Forelimb muscle (tissue), 1 donor: Measurements from ENCODE around the gene LMO4. TPM values are rescaled to one million over a fixed set of nuclear protein-coding genes. Genes with fewer than 3 reads are reported as not detected.

Experiments used
- DNase-seq: peaks from one replicate; pipeline ENCODE4 v3.0.0-alpha.2; 2013; ENCODE audit warnings: low read depth
- polyA plus RNA-seq: library from polyadenylated mRNA; unstranded; fragments of 120-200 nt; gene quantifications from one replicate; pipeline ENCODE4 v1.2.1, GENCODE V29; 2013; ENCODE audit not compliant: insufficient read length

The LMO4 gene
- polyA plus RNA-seq, 1 donor: 46.6 TPM

DNA sequence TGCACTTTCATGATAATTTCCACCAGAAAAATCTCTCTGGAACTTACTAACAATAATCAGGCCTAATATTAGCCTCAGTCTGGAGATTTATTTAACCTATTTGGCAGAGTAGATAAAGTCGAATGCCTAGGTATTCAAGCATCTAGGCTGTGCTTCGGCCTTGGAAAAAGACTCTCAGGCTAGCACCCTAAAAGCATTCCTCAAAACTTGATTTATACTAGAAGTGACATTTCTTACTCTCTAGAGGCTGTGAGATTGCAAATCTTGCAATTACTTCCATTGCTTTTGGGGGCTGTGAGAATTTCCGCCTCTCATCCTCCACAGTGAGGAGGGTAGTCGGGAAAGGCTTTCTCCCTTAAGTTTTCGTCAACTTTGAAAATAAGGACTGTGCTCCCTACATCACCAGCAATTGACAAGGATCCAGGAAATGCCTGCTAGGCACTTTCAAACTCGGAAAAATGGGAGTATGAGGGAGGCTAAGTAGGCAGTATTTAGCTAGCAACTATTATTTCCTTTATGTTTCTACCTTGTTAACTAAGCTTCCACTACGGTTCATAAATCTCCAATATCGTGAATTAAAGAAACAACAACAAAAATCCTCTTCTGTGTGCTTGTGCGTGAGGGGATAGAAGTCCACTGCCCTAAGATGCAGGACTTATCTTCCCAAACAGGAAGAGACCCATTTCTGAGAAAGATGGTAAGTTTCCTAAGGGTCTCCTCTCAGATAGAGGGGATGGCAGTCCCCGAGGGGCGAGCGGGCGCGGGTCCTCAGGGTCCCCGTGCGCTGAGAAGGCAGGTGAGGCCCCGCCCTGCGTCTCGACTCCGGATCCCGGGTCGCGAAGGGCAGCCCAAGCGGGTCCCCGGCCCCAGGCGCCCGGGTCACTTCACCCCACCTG, 1.1 kb upstream of the LMO4 start:
- no peak for DNase-seq

DNA sequence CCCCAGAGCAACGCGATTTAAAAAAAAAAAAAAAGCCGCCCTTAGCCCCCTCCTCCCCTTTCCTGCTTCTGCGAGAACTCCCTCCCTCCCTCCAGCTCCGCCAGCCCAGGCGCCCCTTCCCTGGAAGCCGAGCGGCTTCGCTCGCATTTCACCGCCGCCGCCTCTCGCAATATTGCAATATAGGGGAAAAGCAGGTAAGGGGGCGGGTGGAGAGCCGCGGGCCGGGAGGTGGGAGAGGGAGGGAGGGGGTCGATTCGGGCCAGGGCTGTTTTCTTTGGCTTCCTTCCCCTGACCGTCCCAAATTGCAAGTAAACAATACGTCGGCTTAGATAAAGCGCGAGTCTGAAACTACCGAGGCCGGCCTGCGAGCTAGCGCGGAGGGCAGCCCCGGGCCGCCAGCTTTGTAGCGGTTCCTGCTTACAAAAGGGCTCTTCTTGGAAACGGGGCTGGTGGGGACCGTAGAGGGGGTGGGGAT, 408 bp downstream of the LMO4 start:
- DNase-seq: no peak

DNA sequence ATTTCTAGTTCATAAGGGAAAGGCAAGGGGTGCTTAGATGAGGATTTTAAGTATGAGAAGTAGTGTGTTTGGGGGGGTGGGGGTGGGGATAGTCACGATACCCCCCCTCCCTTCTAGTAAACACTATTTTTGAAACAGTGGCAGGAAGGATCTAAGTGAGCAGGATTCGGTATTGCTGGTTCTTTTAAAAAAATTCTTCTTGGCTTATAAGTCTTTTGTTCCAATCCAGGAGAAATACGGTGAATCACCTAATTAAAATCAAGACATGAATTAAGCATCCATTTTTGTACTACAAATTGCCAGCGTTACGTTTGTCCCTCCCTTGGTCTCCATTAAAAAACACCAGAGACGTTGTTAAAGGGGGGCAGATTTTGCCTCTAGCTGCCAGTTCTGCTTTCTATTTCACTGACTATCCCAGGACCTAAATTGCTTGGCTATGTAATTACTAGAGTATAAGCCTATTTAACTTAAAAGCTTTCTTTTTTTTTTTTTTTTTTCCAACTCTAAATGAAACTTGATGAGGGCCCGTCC, 911 bp downstream of the LMO4 start:
- no peak for DNase-seq

DNA sequence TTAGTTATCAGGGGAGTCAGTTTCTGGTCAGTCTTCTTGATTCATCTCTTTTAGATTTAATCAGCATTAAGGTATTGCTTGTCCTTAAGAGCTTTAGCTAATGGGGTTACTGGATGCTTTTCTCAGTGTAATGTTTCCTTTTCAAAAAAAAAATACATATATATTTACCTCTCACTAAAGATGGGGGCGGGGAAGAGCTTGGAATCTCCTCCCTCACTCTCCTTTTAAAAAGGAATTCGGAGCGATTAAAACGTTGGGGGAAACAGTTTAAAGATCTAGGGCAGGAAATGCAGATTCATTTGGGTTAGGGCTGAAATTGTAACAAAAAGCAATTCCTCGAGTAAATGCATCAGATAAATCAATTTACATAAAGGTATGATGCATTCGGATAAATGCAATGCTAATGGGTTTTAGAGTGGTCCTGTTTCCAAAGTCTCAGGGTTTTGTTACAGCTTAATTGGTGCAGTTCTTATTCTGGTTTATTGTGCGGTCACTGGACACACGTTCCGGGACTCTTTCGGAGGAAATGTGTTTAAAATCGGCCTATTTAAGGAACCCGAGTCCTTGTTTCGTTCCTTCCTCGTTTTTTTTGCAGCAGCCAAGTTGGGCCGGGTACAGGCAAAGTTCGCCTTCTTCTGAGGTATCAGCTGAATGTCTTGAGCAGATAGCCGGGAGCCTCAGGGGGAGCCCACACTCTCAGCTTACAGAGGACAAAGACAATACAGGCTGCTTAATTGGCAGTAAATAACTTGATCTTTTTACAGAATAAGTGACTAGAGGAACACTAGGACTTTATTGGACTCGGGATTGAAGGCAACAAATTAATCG, 1.6 kb downstream of the LMO4 start:
- no peak for DNase-seq

DNA sequence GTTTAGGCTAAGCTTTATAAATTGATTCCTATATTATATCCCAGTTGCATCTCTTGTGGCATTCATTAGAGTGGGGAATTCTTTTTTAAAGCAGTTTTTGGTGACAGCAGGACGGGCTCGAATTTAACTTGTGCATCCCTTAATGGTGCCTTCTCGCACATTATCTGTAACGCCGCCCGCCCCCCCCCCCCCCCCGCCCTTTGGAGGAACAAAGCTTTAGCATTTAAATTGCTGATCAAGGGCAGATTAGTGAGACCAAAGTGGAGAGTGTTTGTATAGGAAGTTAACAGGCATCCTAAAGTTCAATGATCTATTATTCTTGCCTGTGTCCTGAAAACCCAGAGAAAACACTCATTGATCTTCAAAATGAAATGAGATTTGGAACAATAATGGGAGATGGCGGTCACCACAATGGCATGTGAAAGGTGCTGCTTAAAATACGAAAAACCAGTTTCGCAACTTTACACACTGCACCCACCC, 2.2 kb downstream of the LMO4 start:
- DNase-seq: no peak

DNA sequence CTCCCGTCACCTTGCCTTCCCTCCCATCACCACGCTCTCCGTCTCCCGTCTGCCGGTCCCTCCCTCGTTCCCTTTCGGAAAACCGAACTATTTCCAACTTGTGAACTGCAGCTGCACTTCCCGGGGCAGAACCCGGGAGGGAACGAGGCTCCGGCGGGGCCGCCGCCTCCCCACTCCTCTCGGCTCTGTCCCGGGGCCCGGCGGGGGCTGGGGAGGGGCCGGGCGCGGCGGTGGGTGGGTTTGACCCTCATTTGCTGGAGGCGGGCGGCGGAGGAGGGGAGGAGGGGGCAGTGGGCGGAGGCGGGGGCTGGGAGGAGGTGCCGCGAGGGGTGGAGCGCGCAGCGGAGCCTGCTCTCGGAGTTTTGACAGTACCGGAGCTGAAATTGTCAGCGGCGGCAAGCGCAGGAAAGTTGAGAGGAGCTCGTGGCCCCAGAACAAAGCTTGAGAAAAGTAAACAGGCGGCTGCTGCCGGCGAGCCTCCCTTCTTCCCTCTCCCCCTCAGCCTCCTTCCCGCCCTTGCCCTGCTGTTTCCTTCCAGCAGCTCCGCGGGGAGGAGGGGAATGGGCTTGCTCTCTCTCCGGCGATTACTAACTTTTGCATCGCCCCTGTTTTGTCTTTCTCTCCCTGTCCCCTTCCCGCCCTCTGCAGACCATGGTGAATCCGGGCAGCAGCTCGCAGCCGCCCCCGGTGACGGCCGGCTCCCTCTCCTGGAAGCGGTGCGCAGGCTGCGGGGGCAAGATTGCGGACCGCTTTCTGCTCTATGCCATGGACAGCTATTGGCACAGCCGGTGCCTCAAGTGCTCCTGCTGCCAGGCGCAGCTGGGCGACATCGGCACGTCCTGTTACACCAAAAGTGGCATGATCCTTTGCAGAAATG, 2.9 kb downstream of the LMO4 start:
- no peak for DNase-seq

DNA sequence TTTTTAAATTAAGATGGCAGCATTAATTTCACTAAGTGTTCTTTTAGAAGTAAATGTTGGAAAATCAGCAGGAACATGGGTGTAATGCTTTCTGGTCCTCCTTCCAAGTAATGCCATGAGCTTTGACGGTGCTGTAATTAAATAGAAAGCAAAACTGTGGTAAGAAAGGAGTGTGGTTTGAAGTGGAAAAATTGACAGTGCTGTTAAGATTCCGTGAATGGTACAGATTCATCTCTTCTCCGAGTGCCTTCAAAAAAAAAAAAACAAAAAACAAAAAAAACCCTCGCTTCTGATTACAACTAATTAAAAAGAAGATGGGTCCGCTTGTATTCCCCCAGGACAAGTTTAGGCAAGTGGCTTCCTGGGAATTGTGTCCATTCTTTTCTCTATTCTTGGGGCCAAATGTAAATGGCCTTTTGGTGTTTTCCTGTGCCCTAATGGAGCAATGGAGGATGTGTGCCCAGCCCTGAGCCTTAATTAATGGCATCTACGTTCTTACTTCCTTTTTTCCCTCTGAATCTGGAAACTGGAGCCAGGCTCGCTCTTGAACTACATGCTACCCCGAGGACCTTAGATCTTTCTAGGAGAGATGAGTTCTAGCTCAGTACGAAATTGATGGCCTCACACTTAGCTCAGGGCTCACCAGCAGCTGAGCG, 5.1 kb downstream of the LMO4 start:
- DNase-seq: no peak

DNA sequence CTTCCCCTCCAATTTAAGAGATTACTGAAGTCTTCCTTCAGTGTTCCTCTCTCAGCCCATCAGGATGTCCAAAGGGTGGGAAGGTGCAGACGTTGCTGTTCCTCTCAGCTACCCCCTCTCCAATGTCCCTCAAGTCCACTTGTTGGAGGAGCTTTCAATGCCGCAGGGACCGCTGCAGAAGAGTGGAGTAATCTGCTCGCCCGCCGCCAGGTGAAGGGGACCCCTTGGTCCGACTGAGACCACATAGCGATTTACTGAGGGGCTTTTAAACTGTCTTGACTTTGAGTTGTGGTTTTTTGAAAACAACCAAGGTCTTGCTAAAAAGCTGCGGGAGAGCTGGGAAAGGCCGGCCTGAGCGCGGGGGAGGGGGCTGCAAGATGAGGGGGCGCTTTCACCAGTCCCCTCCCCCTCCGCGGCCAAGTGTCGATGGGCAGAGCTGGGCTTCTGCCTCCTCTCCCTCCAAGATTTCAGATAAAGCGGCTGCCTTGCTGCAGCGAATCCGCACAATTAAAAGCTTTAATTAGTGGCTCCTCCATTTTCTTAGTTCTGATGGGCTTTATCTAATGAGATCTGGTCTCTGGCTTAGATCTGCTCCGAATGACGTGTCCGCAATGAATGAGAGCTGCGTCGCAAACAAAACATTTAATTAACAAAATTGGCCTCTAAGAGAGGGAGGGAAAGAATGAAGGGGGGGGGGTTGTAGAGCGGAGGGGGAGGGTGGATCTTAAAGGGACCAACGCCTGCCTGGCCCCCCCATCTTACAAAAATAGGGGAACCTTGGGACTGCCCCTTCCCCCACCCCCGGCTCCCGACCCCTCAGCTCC, 5.9 kb downstream of the LMO4 start:
- DNase-seq: no peak

DNA sequence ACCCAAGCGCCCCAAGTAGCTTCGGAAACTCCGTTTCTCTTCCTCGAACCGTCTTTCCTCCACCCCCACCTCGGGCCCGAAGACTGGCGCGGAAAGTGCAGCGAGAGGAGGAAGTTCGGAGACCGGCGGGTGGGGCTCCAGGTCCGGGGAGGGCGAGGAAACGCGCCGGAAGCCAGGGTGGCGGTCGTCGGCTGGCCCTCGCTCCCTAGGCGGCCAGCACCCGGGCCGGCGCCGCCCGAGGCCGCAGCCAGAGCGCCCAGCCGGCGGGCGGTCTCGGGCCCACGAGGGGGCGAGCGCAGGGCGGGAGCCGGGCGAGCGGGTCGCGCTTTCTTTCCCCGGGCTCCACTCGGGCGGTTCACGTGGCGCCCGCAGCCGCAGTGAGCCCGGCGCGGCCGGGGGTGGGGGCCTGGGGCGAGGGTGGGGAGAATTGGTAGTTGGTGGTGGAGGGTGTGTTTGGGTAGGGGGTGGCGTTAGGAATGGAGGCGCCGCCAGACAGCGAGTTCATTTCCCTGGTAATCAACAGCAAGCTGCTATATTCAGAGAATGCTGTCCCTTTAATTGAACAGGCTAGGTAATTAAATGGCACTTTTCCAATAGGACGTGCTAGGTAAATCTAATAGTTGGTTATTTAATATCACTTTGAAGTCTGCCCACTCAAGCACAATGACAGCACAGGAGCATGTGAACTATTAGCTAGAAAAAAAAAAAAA, 6.7 kb downstream of the LMO4 start:
- DNase-seq: no peak

DNA sequence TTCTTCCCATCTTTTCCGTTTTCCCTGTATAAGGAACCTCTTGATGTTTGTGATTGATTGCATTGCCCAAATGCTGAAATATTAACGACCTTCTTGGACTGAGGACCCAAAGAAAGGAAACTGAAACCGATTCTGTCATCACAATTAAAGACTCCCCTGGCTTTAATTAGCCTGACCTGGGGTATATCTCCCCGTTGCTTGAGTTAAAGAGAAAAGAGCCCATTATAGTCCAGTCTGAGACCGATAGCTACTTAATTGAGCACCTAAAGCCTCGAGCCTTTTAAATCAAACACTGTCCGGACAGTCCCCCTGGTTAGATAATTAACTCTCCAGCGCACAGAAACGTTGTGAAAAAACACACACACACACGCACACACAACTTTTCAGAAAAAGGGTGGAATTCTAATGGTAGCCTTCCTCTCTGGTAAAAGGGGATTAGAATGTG, 8.0 kb downstream of the LMO4 start:
- no peak for DNase-seq

DNA sequence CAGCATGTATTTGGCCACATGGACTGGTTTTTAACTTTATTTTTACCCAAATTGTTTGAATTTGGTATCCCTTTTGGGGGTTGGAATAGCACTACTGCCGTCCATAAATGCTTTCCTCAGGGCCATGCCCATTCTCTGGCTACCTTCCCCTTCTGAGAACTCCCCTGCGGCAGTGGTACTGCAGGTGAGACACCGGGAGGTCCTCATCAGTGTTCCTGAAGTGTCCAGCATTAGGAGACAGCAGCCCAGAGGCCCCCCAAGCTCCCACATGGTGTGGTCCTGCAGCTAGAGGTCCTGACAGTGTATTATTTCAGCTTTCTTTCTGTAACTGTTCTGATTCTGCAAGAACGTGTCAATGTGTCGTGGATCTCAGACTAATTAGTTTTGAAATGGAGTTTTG, 8.9 kb downstream of the LMO4 start:
- no peak for DNase-seq

DNA sequence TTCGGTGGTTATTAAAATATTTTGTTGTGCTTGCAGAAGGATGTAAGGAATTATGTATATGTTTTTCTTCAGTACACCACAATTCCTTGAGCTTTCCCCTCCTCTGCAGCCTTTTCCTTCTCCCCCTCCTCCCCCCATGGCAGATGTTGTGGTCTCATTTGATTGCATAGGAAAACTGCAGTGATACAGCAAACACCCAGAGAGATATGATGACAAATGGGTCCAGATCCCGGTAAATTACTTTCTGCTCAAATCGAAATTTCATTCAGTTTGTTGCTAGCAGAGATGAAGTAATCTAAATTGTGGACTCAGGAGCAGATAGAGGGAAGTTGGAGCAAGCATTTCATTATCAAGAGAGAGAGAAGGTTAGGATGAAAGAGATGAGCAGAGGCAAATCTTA, 9.9 kb downstream of the LMO4 start:
- DNase-seq: no peak

DNA sequence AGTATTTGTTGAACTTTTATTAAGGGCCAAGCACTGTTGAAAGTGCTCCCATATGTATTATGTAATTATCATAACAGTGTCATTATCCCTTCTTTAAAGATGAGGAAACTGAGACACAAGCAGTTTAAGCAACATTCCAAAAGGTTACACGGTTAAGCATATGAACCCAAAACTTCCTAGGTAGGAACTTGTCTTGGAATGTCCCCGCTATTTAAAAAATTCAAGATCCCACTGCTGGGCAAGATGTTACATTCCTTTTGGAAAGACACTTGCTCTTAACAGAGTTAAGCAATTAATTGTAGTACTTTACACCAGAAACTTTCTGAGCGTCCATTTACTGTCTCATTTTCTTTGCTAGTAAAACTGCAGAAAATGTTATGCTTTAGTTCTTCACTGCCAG, 15.6 kb downstream of the LMO4 start:
- no peak for DNase-seq

DNA sequence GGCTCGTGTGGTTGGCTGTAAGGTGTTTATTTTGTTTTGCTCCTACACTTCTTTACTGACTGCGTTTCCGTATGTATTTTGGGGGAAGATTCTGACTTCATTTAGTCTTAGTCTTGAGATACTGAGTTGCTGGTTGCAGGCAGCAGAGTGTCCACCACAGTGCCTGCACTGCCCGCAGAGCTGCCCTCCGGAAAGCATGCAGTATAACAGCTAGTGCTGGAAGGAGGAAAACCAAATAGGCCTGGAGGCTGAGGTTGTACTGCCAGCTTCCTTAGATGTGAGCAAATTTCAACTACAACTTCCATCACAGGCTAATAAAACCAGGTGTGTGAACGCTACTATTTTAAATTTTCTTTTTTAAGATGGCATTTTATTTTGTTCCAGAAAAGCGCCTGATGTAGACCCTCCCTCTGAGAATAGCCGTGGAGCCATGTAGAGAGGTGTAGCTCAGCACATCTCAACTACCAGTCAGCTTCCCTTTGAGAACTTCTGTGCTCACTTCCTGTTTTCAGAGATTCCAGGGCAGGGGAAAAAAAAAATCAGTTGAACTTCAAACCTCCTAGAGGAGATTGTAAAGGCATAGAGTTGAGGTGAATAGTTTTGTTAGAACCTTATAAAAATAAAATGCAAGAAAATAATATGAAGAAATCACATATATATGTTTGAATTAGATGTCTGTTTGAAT, 17.6 kb downstream of the LMO4 start:
- DNase-seq: no peak

DNA sequence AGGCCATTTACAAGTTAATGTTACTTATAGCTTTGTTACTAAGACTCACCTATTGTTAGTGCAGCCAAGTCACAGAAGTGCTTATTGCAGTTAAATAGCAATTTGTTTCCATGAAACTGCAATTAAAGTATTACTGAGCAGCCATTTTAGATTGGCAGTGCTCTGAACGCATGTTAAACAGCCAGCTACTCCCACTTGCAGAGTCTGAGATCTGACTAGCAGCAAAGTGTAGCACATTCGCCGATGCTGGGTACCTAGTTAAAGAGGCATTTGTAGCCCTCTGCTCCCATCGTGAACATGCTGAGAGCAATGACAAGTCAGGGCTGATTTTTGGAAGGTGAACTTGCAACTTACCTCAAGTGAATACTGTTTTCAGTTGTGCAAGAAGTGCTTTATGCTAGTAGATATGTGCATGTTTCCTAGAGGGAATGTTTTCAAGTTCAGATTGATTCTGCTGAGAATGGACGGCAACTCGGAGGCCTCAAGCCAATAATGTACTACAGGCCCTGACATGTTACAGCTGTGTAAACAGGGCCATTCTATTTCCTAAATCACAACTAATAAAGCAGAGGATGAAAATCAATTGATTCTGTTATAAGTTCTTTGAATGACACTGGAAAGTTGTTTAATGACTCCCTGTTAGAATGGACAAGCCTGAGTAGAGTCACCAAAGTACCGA, 19.8 kb downstream of the LMO4 start:
- DNase-seq: no peak

DNA sequence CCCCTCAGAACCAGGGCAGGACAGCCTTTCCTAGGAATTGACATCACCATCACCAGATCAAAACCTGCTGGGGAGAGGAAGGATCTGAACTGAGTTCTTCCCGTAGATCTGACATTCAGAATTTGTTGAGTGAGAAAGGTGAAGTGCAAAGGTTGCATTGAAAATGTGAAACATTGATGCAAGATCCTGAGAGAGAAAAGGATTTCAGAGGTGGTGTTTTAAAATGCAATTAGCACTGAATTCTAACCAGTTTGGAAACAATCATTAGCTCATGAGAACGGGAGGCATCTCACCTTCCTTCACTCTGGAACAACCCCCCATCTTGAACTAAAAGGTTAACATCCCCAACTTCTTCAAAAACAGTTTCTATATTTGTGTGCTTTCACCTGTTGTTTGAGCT, 20.4 kb downstream of the LMO4 start:
- DNase-seq: no peak

DNA sequence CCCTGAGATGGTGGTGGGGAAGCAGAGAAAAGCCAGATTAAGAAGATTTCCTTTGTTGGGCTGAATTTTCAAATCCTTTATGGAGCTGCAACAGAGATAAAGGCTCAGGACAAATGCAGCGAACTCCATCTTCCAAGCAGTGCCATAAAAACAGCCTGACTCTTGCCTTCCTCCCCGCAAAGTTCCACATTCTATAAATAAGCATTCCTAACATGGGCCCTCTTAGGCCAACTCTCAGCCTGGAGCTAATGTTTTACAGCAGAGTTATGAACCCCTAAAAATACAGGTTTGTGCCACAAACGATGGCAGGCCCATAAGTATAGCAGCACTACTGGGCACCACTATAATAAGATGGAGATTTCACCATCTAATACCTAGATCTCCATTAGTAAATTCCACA, 27.2 kb downstream of the LMO4 start:
- no peak for DNase-seq

DNA sequence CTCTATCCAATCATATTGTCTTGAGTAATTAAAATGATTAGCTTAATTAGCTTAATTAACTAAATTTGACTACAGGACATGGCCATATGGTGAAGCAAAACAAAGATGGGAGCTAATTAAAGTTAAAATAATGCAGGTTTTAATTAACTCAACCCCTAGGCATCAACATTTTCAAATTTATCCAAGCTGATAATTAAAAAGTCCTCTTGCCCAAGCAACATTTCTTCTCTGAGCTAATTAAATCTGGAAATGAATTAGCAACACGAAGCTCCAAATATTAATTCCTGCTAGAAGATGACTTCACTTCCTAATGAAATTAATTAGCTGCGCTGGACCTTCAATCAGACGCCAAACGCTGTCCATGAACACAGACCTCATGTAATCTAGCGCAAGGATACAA, 27.9 kb downstream of the LMO4 start:
- DNase-seq: no peak
